Mesenchymal stem cell (in vitro differentiated cells and primary cell): Measurements from ENCODE around the gene OGFOD2.
A peak's percentile ranks its signal among the peaks of the same experiment; 100 is the strongest.

ENCODE experiments used
- DNase-seq: peaks from one replicate; pipeline ENCODE4 v3.0.0-alpha.2; 2013
- H2AFZ ChIP-seq: one replicate; pipeline ENCODE4 v1.6.1; 2013; ENCODE audit warnings: low read depth, mild to moderate bottlenecking, control low read depth, inconsistent platforms, low read length, moderate library complexity
- H2AK5ac ChIP-seq: 2 replicates; pipeline ENCODE4 v1.6.1; 2013; ENCODE audit warnings: low read length, moderate library complexity, mild to moderate bottlenecking, inconsistent platforms; ENCODE audit not compliant: severe bottlenecking
- H2BK120ac ChIP-seq: one replicate; pipeline ENCODE4 v1.6.1; 2013; ENCODE audit warnings: low read depth, mild to moderate bottlenecking, inconsistent platforms, low read length, moderate library complexity
- H2BK12ac ChIP-seq, 2 experiments: one replicate each; pipeline ENCODE4 v1.6.1; 2013; ENCODE audit warnings: inconsistent platforms in 2 of 2, low read length in 2 of 2, mild to moderate bottlenecking in 2 of 2, moderate library complexity in 2 of 2, control low read depth in 1 of 2
- H2BK15ac ChIP-seq: one replicate; pipeline ENCODE4 v1.6.1; 2013; ENCODE audit warnings: mild to moderate bottlenecking, low read depth, inconsistent platforms; ENCODE audit not compliant: poor library complexity, severe bottlenecking
- H2BK5ac ChIP-seq: 2 replicates; pipeline ENCODE4 v1.6.1; 2013; ENCODE audit warnings: low read depth, mild to moderate bottlenecking, low read length, control low read depth, inconsistent platforms; ENCODE audit not compliant: poor library complexity, severe bottlenecking
- H3K14ac ChIP-seq, 2 experiments: one replicate each; pipeline ENCODE4 v1.6.1; 2013; ENCODE audit warnings: inconsistent platforms in 2 of 2, low read length in 2 of 2, control low read depth in 1 of 2, mild to moderate bottlenecking in 1 of 2, moderate library complexity in 1 of 2
- H3K18ac ChIP-seq, 2 experiments: one replicate each; pipeline ENCODE4 v1.6.1; 2013; ENCODE audit warnings: inconsistent platforms in 2 of 2, low read length in 2 of 2, control low read depth in 1 of 2, low read depth in 1 of 2, mild to moderate bottlenecking in 1 of 2
- H3K23ac ChIP-seq, 2 experiments: one replicate each; pipeline ENCODE4 v1.6.1; 2013; ENCODE audit warnings: inconsistent platforms in 2 of 2, low read length in 2 of 2, mild to moderate bottlenecking in 2 of 2, moderate library complexity in 2 of 2, control low read depth in 1 of 2
- H3K27ac ChIP-seq: 2 replicates; pipeline ENCODE4 v1.5.1; 2013; ENCODE audit warnings: mild to moderate bottlenecking, moderate library complexity, low read length, control low read depth, inconsistent platforms; ENCODE audit not compliant: poor library complexity, severe bottlenecking
- H3K27me3 ChIP-seq, 2 experiments: 2 replicates each; pipeline versions ENCODE4 v1.6.1 to v1.7.0; 2013; ENCODE audit warnings: low read length in 2 of 2, mild to moderate bottlenecking in 2 of 2, moderate library complexity in 2 of 2, control low read depth in 1 of 2, inconsistent platforms in 1 of 2; ENCODE audit not compliant: control insufficient read depth in 1 of 2, insufficient read depth in 1 of 2
- H3K36me3 ChIP-seq, 2 experiments: 2 replicates each; pipeline versions ENCODE4 v1.6.1 to v1.7.0; 2013; ENCODE audit warnings: low read length in 2 of 2, control low read depth in 1 of 2, inconsistent platforms in 1 of 2, low read depth in 1 of 2, mild to moderate bottlenecking in 1 of 2; ENCODE audit not compliant: insufficient read depth in 2 of 2, control insufficient read depth in 1 of 2
- H3K4ac ChIP-seq, 2 experiments: one replicate each; pipeline ENCODE4 v1.6.1; 2013; ENCODE audit warnings: inconsistent platforms in 2 of 2, low read length in 2 of 2, mild to moderate bottlenecking in 2 of 2, moderate library complexity in 2 of 2, control low read depth in 1 of 2, low read depth in 1 of 2
- H3K4me1 ChIP-seq: 2 replicates; pipeline ENCODE4 v1.6.1; 2013; ENCODE audit warnings: low read depth, low read length, control low read depth; ENCODE audit not compliant: control insufficient read depth, insufficient read depth
- H3K4me2 ChIP-seq: 2 replicates; pipeline ENCODE4 v1.6.1; 2013; ENCODE audit warnings: low read length, mild to moderate bottlenecking, inconsistent platforms; ENCODE audit not compliant: poor library complexity, severe bottlenecking
- H3K4me3 ChIP-seq, 2 experiments: 2 replicates each; pipeline versions ENCODE4 v1.5.1 to v1.7.0; 2013; ENCODE audit warnings: low read length in 2 of 2, mild to moderate bottlenecking in 2 of 2, control low read depth in 1 of 2, low read depth in 1 of 2; ENCODE audit not compliant: insufficient read depth in 1 of 2
- H3K79me1 ChIP-seq: replicated peaks from 2 replicates; pipeline ENCODE4 v1.6.1; 2013; ENCODE audit warnings: mild to moderate bottlenecking, control low read depth, low read length, inconsistent platforms; ENCODE audit not compliant: poor library complexity, severe bottlenecking
- H3K9ac ChIP-seq: 2 replicates; pipeline ENCODE4 v1.7.0; 2013; ENCODE audit warnings: mild to moderate bottlenecking, low read length, moderate library complexity
- H3K9me3 ChIP-seq: 2 replicates; pipeline ENCODE4 v1.7.0; 2013; ENCODE audit warnings: mild to moderate bottlenecking, low read length; ENCODE audit not compliant: control insufficient read depth
- H4K8ac ChIP-seq: one replicate; pipeline ENCODE4 v1.6.1; 2013; ENCODE audit warnings: inconsistent platforms, mild to moderate bottlenecking, low read length, moderate library complexity
- H4K91ac ChIP-seq: one replicate; pipeline ENCODE4 v1.6.1; 2013; ENCODE audit warnings: mild to moderate bottlenecking, low read length, inconsistent platforms
- WGBS: methylation state at CpG from one replicate; pipeline ENCODE4 v1.1.7; 2013; ENCODE audit warnings: mixed read lengths; 5-methylcytosine and 5-hydroxymethylcytosine counted together

Gene OGFOD2

GRCh38 chr12:122975790-122976647 lies 975 bp downstream of the OGFOD2 start:
- peak; percentile 40 for DNase-seq
- Histone ChIP-seq H2AFZ (no peak overlapping the region), H3K9me3 (no peaks in the 10 kb centered on the region), H3K4me1 (peaks cover 39% of the 10 kb centered on the region), H3K23ac (peak overlapping the region in 1 of 2 experiments; percentile 5), H3K36me3 (peaks cover 13 to 31% of the 10 kb centered on the region in 2 experiments), H3K79me1 (peaks cover 34% of the 10 kb centered on the region), H3K4me2 (peak overlapping the region; percentile 81), H4K8ac (peak overlapping the region; percentile 8), H3K18ac (peak overlapping the region in 1 of 2 experiments; percentile 30), H3K9ac (peak overlapping the region; percentile 100), H3K27me3 (no peaks in the 10 kb centered on the region), H2AK5ac (peak overlapping the region; percentile 18), H2BK12ac (peak overlapping the region in 1 of 2 experiments; percentile 37), H2BK120ac (no peak overlapping the region), H2BK15ac (no peak overlapping the region), H3K4ac (peak overlapping the region; percentile 35 to 45), H3K27ac (peak overlapping the region; percentile 55), H3K4me3 (peak overlapping the region; percentile 94 to 98), H4K91ac (peak overlapping the region; percentile 14), H2BK5ac (no peak overlapping the region), H3K14ac (peak overlapping the region in 1 of 2 experiments; percentile 12)
- WGBS = 25% methylated on average over 8 of the region's 8 CpGs

GRCh38 chr12:122976648-122976975 lies 1.6 kb downstream of the OGFOD2 start:
- Histone ChIP-seq H2AK5ac (peak overlapping the region; percentile 19), H3K4me1 (peaks cover 41% of the 10 kb centered on the region), H3K9ac (peak overlapping the region; percentile 100), H3K79me1 (peaks cover 34% of the 10 kb centered on the region), H3K9me3 (no peaks in the 10 kb centered on the region), H2BK15ac (no peak overlapping the region), H3K4me3 (peak overlapping the region in 1 of 2 experiments; percentile 94), H2BK5ac (no peak overlapping the region), H3K36me3 (peaks cover 13 to 32% of the 10 kb centered on the region in 2 experiments), H3K27me3 (no peaks in the 10 kb centered on the region), H4K8ac (no peak overlapping the region), H3K14ac (no peak overlapping the region), H2BK12ac (peak overlapping the region in 1 of 2 experiments; percentile 33), H2AFZ (no peak overlapping the region), H2BK120ac (no peak overlapping the region), H3K27ac (no peak overlapping the region), H3K18ac (no peak overlapping the region), H3K4me2 (peak overlapping the region; percentile 14), H4K91ac (peak overlapping the region; percentile 16), H3K4ac (no peak overlapping the region), H3K23ac (no peak overlapping the region)
- no peak for DNase-seq
- WGBS = 94% methylated on average over 15 of the region's 15 CpGs

DNA sequence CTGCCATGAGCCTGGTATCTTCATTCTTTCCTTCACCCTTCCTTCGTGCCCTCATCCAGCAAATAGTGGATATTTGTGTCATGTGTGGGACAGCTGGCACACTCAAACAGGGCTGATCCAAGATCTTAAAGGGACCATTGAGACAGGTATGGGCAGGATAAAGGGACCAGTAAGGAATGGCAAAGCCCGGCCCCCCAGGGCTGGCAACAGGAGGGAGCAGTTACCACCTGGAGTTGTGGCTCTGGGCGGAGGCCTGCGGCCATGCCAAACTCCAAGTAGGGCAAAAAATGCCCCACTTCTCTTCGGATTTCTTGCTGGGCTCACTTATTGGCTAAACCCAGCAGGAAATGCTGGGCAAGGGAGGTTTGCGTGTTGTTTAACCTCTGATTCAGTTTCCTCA lies 2.1 kb downstream of the OGFOD2 start:
- 95% methylated on average over 6 of the region's 6 CpGs for WGBS
- Histone ChIP-seq H3K79me1 (peaks cover 35% of the 10 kb centered on the region), H3K23ac (no peak overlapping the region), H3K18ac (no peak overlapping the region), H2AFZ (no peak overlapping the region), H3K9me3 (no peaks in the 10 kb centered on the region), H2BK120ac (no peak overlapping the region), H4K91ac (no peak overlapping the region), H3K27me3 (no peaks in the 10 kb centered on the region), H2BK15ac (no peak overlapping the region), H3K4me2 (no peak overlapping the region), H3K36me3 (peaks cover 13 to 37% of the 10 kb centered on the region in 2 experiments), H2BK5ac (no peak overlapping the region), H3K9ac (peak overlapping the region; percentile 100), H3K27ac (no peak overlapping the region), H2AK5ac (no peak overlapping the region), H4K8ac (peak overlapping the region; percentile 32), H3K14ac (no peak overlapping the region), H3K4ac (peak overlapping the region in 1 of 2 experiments; percentile 17), H3K4me3 (no peak overlapping the region), H2BK12ac (no peak overlapping the region), H3K4me1 (peaks cover 46% of the 10 kb centered on the region)
- DNase-seq = no peak

DNA sequence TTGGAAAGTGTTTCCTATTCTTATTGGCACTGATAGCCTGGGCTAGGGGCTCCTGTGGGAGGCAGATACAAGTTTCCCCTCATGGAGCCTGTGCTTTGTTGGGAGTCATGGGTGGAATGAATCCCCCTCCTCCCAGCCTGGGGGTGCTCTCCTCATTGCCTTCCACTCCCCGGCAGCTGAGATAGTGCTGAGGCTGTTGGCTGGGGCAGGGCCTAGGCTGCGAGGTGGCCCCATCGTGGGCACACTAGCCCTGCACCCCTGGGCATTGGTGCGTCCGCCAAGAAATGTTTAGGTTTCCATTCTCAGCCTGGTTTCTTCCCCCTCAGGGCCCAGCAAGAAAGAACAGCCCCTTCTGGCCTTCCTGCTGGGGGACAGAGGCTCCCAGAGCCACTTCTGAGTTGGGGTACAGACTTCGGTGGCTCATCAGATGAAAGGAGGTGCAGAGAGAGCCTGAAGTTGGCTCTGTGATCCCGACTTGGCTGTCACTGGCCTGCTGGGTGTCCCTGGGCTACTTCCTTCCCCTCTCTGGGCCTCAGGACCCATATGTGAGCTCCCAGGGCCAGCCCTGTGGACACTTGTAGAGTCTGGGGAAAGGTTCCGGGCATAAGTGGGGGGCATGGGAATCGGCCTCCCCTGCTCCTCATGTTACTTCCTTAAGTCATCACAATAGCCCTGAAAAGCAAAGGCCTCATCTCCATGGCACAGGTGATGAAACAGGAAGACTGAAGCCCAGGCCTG lies 2.8 kb downstream of the OGFOD2 start:
- no peak overlapping the region for H3K9ac ChIP-seq
- 94% methylated on average over 9 of the region's 9 CpGs for WGBS

More for the DNA sequence above, 2.8 kb downstream of the OGFOD2 start:
- H3K23ac ChIP-seq = no peak overlapping the region
- peak overlapping the region; percentile 41 for H4K91ac ChIP-seq
- H3K79me1 ChIP-seq = peaks cover 39% of the 10 kb centered on the region
- H2BK12ac ChIP-seq = no peak overlapping the region
- no peaks in the 10 kb centered on the region for H3K27me3 ChIP-seq
- no peak overlapping the region for H3K18ac ChIP-seq
- H4K8ac ChIP-seq = no peak overlapping the region
- no peak for DNase-seq
- H3K36me3 ChIP-seq = peaks cover 19 to 44% of the 10 kb centered on the region in 2 experiments
- no peaks in the 10 kb centered on the region for H3K9me3 ChIP-seq
- H2BK120ac ChIP-seq = no peak overlapping the region
- no peak overlapping the region for H3K4me2 ChIP-seq
- no peak overlapping the region for H2BK15ac ChIP-seq
- no peak overlapping the region for H2AFZ ChIP-seq
- no peak overlapping the region for H2BK5ac ChIP-seq
- H3K4ac ChIP-seq = no peak overlapping the region
- no peak overlapping the region for H3K14ac ChIP-seq
- peaks cover 53% of the 10 kb centered on the region for H3K4me1 ChIP-seq
- H3K27ac ChIP-seq = no peak overlapping the region
- H3K4me3 ChIP-seq = no peak overlapping the region
- H2AK5ac ChIP-seq = no peak overlapping the region
